ENCODE data around the gene ATRNL1.
"Not testable (repeated sequence)": the region's sequence is repeated elsewhere in the genome, so short reads cannot be mapped to it uniquely, and the experiment has no call there.

ATRNL1 gene

GRCh38 chr10:115091161-115091560, 2.0 kb upstream of the ATRNL1 start:
- no peak for DNase-seq (ENCODE audit: low spot score)
- TF ChIP-seq, protein P1, sequence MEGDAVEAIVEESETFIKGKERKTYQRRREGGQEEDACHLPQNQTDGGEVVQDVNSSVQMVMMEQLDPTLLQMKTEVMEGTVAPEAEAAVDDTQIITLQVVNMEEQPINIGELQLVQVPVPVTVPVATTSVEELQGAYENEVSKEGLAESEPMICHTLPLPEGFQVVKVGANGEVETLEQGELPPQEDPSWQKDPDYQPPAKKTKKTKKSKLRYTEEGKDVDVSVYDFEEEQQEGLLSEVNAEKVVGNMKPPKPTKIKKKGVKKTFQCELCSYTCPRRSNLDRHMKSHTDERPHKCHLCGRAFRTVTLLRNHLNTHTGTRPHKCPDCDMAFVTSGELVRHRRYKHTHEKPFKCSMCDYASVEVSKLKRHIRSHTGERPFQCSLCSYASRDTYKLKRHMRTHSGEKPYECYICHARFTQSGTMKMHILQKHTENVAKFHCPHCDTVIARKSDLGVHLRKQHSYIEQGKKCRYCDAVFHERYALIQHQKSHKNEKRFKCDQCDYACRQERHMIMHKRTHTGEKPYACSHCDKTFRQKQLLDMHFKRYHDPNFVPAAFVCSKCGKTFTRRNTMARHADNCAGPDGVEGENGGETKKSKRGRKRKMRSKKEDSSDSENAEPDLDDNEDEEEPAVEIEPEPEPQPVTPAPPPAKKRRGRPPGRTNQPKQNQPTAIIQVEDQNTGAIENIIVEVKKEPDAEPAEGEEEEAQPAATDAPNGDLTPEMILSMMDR (IDR thresholded peaks at IDR 0.05; ENCODE audit: extremely low read depth, missing control alignments) = no peak

DNA sequence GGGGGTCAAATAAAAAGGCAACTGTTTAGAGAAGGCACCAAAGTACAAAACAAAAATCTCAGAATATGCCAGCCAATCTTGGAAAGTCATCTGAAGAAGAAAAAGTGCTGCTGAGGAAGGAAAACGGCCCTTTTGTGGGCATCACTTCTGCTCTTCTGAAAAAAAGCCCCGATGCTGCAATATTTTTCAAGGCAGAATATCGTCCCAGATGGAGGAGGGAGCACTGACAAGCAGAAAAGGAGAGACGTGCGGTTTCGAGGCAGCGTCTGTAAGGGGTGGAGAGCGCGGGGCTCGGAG, 959 bp upstream of the ATRNL1 start:
- TF ChIP-seq, protein P1 (IDR thresholded peaks at IDR 0.05; ENCODE audit: extremely low read depth, missing control alignments) = no peak
- DNase-seq (ENCODE audit: low spot score) = peak; percentile 22

DNA sequence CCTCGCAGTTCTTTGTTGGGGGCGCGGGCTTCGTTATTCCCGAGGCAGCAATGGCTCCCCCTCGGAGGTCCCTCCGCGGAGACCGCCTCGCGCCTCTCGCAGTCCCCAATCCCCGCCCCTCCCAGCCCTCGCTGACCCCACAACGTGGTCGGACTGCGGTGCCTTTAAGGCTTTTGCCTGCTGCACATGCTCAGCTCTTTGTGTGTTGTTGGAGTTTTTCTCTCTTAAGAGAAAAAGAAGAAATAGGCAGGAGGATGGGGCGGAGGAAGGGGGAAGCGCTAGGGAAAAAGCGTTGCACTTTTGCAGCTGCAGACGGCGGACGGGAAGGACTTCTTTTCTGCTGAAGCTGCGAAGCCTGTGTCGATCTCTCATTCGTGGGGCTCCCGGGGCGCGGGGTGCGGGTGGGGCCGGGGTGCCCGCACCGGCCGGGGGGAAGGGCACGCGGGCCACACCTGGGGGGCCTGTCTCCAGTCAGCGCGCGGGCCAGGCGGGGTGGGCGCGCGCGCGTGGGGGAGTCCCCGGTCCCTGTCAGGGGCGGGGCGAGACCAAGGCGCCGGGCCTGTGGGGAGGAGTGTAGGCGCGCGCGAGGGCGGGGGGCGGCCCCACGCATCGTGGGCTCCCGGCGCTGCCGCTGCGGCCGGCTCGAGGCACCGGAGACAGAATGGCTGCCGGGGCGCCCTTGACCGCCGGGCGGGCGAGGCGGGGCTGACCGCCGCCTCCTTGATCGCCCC, 445 bp upstream of the ATRNL1 start:
- DNase-seq (ENCODE audit: low spot score) = peak; percentile 83
- TF ChIP-seq, protein P1 (IDR thresholded peaks at IDR 0.05; ENCODE audit: extremely low read depth, missing control alignments) = no peak

- TF ChIP-seq, protein P1 (IDR thresholded peaks at IDR 0.05; ENCODE audit: extremely low read depth, missing control alignments) = no peak
- peak; percentile 77 for DNase-seq (ENCODE audit: low spot score)
These were observed 727 bp downstream of the ATRNL1 start for GRCh38 chr10:115093776-115094408.

DNA sequence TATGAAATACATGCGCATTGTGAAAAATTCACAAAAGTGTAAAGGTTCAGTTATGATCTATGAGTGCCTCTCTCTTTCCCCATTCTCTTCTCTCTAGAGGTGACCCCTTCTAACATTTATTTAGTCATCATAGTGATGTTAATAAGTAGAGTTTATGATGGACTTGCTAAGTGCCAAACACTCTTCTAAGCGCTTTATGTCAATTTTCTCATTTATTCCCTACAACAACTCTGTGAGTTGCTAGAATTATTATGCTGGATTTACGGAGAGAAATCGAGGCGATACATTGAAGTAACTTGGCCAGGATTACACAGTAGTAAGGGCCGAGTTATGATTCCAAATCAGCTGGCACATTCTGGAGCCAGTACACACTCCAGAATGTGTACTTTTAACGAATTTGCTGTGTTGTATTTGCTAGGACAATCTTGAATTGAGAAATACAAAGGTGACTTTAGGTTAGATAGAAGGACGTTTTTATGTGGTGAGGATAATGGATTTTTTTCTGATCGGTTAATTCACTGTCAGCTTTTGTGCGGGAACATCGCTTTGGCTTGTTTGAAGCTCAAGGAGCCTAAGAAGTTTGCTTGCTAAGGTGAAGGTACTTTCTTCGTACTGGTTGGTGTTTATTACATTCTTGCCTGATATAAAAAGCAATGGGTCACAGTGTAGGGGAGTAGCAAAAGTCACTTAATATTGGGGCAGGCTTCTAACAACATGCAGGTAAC, 1.4 kb downstream of the ATRNL1 start:
- TF ChIP-seq, protein P1 (IDR thresholded peaks at IDR 0.05; ENCODE audit: extremely low read depth, missing control alignments) = no peak
- DNase-seq (ENCODE audit: low spot score) = no peak

- TF ChIP-seq, protein P1 (IDR thresholded peaks at IDR 0.05; ENCODE audit: extremely low read depth, missing control alignments) = no peak
- DNase-seq (ENCODE audit: low spot score) = no peak
These were observed 2.6 kb downstream of the ATRNL1 start for GRCh38 chr10:115095758-115096157.

DNA sequence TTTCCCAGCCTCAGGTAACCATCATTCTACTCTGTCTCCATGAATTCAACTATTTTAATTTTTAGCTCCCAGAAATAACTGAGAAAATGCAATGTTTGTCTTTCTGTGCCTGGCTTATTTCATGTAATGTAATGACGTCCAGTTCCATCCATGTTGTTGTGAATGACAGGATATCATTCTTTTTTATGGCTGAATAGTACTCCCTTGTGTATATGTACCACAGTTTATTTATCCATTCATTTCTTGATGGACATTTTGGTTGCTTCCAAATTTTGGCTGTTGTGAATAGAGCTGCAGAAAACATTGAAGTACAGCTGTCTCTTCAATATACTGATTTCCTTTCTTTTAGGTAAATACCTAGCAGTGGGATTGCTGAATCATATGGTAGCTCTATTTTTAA, 10.5 kb downstream of the ATRNL1 start:
- TF ChIP-seq, protein P1 (IDR thresholded peaks at IDR 0.05; ENCODE audit: extremely low read depth, missing control alignments) = no peak

DNA sequence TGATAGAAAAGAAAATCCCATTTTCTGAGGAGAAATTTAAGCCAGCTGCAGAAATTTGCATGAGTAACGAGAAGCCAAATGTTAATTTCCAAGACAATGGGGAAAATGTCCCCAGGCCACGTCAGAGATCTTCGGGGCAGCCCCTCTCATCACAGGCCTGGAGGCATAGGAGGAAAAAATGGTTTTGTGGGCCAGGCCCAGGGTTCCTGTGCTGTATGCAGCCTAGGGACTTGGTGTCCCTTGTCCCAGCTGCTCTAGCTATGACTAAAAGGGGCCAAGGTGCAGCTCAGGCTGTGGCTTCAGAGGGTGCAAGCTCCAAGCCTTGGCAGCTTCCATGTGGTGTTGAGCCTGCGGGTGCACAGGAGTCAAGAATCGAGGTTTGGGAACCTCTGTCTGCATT, 12.2 kb downstream of the ATRNL1 start:
- not testable (repeated sequence) for DNase-seq (ENCODE audit: low spot score)

More for the DNA sequence above, 10.5 kb downstream of the ATRNL1 start:
- DNase-seq (ENCODE audit: low spot score) = no peak
